ENCODE data around the gene ABHD1.
"Not testable (repeated sequence)": the region's sequence is repeated elsewhere in the genome, so short reads cannot be mapped to it uniquely, and the experiment has no call there.

Gene ABHD1

DNA sequence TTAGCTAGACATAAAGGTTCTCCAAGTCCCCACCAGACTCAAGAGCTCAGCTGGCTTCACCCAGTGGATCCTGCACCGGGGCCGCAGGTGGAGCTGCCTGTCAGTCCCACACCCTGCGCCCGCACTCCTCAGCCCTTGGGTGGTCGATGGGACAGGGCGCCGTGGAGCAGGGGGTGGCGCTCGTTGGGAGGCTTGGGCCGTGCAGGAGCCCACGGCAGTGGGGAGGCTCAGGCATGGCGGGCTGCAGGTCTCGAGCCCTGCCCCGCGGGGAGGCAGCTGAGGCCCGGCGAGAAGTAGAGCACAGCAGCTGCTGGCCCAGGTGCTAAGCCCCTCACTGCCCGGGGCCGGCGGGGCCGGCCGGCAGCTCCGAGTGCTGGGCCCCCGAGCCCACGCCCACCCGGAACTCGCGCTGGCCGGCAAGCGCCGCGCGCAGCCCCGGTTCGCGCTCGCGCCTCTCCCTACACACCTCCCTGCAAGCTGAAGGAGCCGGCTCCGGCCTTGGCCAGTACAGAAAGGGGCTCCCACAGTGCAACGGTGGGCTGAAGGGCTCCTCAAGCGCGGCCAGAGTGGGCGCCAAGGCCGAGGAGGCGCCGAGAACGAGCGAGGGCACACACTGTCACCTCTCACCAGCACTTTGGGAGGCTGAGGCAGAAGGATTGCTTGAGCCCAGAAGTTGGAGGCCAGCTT, 12.1 kb upstream of the ABHD1 start:
- not testable (repeated sequence) for DNase-seq

DNA sequence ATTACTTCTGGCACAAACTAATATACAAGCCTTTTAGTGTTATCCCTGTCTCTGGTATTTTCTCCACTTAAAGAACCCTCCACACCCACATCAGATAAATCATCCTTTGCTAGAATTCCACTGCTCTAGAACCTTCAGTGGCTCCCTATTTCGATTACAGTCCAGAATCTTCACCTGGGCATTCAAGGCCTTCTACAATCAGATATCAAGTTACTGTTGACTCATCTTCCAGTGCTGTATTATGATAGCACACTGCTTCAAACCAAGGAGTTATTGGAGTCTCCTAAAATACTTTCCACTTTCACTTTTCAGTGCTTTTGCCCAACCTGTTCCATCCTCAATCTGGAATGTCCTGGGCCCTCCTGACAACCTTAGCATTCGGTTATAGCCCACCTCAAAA, 8.1 kb upstream of the ABHD1 start:
- DNase-seq, result no peak

DNA sequence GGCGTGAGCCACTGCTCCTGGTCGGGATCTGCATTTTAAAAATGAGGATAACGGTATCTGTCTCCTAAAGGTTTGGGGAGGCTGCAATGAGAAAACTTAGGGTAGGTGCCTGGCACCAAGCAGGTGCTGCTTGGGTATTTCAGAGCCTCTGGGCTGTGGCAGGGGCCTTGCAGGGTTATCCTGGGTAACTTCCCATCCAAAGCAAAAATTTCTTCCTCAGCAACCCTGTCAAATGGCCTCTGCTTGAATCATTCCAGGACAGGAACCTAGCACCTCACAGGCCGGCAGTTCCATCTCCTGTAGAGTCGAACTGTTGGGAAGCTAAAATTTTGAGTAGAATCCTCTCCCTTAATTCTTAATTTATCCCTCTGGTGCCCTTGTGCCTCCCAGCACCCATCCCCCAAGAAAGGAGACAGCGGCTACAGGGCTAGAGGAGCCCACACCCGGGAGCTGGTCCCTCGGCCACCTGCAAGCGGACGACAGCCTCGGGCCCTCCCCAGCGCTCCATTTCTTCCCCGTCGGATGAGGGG, 5.6 kb upstream of the ABHD1 start:
- DNase-seq, result no peak

DNA sequence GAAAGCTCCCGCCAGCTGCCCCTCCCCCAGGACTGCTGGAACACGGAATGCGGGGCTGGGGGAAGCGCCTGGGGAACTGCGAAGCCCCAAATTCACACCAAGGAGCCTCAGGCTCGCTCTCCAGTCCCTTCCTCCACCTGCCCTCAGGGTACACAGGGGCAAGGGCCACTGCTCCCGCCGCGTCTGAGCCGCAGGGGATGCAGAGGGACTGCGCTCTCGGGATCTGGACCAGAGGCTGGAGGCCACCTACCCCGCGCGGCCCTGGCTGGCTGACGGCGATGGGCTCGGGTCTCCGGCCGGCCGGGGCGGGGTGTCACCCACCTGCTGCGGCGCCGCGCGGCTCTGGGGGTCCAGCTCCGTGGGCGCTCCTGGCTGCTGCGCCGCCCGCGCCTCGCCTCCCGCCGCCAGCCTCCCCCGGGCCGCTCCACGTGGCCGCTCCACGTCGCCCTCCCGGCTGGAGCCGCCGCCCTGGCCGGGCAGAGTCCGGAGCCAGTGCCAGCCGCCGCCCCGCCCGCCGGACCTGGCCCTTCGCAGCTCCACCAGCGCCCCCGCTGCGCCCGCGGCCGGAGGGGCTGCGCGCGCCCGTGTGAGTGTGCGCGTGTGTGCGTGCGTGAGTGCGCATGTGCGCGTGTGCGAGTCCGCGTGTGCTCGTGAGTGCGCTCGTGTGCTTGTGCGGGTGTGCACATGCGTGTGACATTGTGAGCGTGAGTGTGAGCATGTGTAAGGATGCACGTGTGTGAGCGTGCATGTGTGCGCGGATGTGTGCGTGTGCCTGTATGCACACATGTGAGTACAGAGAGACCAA, 4.9 kb upstream of the ABHD1 start, which contains the start of gene CGREF1:
Gene CGREF1 (minus strand): TSS at position 604 of the 805 bp plus-strand sequence. CDS start 14,762 bp downstream, outside the sequence.
- no peak for DNase-seq

DNA sequence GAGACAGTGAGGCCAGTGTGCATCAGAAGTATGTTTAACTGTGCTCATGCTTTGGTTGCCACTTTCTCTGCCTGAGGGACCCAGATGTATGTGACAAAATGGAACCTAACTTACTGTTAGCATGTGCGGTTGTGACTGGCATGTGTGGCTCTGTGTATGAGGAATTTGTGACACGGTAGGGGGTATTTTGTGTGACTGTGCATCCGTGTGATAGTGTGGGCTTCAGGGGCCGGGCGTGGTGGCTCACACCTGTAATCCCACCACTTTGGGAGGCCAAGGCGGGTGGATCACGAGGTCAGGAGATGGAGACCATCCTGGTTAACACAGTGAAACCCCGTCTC, 4.3 kb upstream of the ABHD1 start:
- DNase-seq, result not testable (repeated sequence)

DNA sequence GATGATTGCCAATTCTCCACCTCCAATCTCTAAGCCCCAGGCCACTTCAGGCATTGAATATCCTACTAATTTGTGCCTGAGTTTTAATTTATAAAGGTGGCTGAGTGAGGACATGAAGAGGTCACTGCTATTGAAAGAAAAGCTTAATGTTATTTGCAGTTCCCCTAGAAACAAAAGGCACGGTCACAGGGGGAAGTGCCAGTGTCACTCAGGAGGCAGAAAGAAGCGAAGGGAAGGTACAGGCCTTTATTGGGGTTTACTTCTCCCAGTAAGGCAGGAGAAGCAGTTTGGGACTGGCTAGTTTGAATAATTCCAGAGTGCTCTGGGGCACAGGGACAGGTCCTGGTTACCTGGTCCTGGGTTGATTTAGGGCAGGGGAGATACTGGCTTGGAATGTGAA, 1.7 kb upstream of the ABHD1 start:
- no peak for DNase-seq

DNA sequence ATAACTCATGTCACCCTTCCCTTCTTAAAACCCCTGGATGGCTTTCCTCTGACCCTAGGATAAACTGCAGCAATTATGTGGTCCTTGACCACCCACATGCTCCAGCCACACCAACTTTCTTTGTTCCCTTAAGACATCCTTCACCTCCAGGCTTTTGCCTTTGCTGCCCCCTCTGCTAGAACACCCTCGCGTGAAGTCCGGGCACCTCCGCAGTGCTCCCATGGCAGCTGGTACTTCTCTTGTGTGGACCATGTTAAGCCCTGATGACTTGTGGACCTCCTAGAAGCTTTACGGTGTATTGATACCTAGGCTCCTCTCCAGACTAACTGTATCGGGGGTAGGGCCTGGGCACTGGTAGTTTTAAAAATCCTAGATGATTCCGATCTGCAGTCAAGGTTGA, 824 bp upstream of the ABHD1 start:
- DNase-seq, result no peak

DNA sequence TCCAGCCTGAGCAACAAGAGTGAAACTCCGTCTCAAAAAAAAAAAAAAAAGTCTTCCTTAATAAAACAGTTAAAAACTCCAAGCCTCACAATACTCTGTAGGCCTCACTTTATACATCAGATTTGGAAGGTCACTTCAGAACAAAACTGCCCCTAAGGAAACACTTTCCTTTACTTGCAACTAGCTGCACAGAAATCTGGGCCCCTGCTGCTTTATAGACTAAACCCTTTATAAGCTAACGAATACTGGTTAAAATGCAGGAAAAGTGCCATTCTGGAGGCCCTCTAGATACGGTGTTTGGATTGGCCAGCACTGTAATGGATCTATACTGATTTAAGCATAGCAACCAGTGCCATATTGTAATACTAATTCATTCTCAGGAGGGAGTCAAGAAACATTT, 1.5 kb downstream of the ABHD1 start:
- DNase-seq, result no peak

DNA sequence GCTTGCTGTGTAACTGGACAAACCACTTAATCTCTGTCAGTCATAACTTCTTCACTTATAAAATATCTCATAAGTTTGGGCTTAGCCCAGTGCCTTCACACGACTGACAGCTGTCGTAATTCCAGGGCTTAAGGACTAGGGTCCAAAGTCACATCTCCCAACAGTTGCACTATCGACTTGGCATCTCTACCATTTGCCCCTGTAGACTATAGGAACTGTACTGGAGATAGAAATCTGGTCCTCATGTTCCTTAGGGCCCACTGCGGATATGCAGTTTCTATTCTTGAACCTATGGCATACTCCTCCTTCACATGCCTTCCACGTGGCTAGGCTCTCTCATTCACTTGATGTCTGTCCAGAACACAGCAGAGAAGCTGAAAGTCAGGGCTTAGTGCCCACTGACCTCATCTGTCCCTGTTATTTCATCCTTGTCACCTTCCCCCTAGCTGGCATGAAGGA, 2.7 kb downstream of the ABHD1 start:
- DNase-seq, result no peak

DNA sequence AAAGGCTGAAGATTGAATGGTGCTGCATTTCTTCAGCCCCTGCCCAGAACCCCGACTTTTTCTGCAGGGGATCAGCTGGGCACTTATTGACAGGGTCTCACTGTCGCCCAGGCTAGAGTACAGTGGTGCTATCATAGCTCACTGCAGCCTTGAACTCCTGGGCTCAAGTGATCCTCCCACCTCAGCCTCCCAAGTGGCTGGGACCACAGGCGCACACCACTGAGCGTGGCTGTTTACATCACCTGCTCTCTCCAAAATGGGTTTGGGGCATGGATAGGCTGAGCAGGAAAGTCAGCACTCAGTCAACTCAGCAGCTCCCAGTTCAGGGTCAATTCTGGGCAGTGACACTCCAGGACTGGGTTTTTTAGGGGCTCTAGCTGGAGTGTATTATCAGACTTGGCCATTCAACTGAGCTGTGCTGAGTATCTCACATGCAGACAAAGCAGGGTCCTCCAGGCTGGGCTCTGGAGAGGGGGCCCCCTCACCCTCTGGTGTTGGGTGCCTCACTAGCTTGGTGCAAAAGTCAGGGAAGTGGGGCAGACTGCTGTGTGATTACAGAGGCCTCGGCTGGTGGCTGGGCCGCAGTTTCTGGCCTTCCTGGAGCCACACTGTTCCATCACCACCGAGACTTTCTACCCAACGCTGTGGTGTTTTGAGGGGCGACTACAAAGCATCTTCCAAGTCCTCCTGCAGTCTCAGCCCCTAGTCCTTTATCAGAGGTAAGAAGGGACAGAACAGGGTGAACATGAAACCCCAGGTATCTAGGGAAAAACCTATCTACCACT, 4.5 kb downstream of the ABHD1 start:
- no peak for DNase-seq

DNA sequence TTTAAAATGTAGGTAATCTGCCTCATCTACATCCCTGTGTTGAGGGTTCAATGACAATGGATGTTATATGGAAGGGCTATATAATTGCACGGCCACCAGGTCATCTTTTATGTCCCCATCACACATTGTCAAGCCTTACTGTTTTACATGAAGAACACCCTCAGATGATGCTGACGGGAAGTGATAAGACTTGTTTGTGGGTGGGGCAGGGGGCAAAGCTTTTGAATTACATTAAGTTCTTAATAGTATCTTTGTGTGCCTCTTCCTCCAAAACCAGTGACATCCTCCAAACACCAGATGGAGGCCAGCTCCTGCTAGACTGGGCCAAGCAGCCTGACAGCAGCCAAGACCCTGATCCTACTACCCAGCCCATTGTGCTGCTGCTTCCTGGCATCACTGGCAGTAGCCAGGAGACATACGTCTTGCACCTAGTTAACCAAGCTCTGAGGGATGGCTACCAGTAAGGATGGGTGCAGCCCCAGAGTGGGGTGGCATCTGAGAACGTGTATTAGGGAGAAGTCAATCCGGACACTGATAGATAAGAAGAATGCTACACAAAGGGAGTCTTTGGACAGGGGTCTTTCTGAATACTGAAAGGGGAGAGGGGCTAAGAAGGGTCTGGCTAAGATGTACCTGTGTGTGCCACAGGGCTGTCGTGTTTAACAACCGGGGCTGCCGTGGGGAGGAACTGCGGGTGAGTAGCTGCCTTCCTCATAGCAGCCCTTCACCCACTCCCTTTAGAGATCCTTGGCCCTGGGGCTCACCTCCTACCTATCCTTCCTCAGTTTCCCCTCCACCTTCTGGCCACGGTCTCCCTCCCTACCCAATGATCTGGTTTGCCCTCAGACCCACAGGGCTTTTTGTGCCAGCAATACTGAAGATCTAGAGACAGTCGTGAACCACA, 5.3 kb downstream of the ABHD1 start:
- no peak for DNase-seq

DNA sequence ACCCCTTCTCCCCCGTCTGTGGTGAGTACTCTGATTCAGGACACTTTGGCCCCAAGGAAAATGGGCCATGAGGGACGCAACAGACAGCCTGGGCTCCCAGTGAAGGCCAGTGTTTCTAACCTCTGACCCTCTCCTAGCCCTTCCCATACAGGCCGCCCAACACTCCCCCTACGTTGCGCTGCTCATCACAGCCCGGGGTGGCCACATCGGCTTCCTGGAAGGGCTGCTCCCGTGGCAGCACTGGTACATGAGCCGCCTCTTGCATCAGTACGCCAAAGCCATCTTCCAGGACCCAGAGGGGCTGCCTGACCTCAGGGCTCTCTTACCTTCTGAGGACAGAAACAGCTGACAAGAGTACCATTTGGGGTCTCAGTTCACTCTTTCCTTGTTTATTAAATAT, 6.8 kb downstream of the ABHD1 start:
- no peak for DNase-seq

DNA sequence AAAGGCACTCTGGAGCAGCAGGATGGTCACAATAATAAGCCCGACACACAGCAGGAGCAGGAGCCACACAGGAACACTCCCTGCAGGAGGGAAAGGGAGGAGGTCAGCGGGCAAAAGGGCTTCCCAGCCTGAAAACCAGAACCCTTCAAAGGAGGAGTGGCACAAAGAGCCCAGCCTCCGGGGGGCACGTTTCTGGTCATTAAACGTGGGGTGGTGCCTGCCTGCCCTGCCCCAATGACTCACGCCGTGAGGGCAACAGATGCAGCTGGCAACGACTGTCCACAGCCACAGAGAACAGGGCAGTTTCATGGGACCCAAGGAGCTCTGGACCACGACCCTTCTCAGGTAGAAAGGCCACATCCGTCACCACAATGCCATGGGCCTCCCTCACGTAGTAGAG, 7.8 kb downstream of the ABHD1 start:
- DNase-seq, result no peak

DNA sequence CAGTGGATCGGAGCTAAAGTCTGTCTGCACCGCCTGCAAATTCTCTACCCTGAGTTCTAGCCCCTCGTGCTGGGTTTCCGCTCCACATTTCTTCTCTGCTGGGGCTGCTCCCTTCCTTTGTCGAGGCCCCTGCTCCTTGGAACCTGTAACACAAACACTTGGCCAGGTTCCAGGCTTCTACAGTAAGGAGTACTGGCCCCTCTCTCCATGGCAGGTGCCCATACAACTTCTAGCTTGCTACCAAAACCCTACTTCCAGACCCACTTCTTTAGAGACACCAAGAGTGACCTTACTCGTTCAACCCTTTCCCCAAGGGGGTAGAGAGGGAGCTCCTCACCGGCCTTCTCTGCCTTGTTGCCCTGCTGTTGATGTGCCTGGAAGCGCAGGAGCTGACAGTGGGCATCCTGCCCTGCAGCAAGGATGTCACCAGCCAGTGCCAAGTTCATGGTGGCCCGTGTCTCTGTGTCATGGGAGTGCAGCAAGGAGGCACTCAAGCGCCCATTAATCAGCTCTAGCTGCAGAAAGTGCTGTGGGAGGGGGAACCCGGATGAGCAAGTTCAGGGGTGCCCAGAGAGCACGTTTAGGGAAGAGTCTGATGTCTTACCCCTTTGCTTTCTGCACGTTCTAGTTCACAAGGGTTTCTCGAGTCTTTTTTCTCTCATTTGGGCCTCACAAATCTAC, 9.7 kb downstream of the ABHD1 start:
- no peak for DNase-seq

DNA sequence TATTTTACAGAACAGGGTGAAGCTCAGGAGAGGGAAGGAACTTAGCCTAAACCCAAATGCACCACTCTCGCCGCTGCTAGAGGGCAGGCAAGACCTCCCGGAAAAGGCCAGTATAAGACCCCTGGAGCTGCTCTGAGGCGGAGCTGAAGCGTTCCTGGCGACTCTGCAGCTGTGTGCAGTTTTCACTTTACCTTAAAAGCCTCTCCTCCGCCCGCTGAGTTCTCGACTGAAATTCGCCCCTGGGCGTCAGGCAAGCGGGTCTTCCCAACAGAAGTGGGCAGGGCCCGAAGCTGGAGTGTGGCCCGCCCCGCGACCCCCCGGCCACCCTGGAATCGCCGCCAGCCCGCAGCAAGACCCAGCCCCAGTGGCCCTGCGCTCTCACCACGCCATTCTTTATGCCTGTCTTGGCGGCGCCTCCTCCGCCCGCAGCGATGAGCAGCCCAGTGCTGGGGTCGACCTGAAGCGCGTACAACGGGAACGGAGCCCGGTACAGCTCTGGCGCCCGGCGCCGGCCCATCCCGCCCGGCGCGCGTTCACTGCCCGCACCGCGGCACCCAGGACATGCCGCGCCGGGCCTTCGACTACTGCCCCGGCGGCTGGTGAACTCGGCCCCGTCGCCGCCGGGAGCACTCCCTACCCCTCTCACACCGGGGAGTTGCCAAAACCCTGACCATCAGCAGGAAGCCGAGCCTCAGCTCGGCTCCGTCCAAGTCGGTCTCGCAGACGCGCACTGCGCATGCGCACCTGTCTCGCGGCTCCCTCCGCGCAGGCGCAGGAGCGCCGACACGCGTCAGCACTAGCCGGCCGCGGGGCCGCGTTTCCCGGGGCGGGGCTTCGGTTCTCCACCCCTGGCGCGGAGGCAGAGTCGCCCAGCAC, 10.5 kb downstream of the ABHD1 start, which contains the start of gene PREB:
Gene PREB (minus strand): TSS at position 732 of the 876 bp plus-strand sequence. CDS start 215 bp downstream, at position 517.
- DNase-seq, result peak; percentile 95 to 98 (median 98)

DNA sequence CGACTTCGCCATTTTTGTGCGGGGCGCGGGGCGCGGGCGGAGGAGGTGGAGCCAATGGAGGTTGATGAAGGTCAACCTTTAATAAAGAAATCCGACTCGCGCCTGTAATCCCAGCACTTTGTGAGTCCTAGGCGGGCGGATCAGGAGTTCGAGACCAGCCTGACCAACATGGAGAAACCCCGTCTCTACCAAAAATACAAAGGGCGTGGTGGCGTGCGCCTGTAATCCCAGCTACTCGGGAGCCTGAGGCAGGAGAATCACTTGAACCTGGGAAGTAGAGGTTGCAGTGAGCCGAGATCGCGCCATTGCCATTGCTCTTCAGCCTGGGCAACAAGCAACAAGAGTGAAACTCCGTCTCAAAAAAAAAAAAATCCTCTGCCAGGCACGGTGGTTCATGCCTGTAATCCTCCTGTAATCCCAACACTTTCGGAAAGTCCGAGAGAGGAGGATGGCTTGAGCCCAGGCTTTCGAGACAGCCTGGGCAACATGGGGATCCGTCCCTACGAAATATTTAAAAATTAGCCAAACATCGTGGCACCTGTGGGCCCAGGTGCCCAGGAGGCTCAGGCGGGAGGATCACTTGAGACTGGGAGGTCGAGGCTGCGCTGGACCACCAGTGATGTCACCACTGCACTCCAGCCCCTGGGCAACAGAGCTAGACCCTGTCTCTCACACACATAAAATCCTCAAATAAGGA, 11.3 kb downstream of the ABHD1 start:
- no peak for DNase-seq

DNA sequence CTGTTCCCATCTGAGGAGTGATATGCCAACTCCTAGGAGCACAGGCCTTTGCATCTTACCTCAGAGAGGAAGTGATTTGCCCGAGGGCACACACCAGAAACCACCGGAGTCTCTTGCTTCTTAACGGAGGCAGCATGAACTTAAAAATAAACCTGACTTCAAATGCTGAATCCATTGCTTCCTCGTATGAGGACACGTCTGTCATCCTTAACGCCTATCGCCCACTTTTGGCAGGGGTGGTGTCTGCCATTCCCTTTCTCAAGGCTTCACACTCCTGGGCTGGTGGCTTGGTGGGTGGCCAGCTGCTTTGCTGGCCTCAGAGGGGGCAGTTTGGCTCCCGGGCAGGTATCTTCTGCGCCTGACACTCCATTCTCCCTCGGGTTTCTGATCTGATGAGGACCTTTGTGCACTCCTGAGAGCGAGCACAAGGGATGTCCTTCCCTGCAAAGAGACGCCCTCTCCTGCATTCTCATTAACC, 11.9 kb downstream of the ABHD1 start:
- no peak for DNase-seq

DNA sequence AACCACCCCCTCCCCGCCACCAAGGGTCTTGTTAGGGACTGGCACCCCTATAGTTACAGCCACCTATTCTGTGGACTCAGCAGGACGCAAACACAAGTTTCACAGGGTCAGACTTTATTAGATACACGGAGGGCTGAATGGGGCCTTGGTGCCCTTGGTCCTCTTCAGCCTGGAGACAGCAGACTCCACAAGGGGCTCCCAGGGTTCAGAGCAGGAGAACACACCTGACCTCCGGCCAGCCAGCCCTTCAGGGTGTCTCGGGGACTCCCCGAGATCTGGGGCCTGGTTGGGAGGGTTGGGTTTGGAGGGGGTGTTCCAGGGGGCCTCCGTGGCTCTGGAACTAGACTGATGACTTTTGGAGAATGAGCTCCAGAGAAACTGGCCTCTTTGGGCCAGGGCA, 13.1 kb downstream of the ABHD1 start:
- DNase-seq, result no peak

DNA sequence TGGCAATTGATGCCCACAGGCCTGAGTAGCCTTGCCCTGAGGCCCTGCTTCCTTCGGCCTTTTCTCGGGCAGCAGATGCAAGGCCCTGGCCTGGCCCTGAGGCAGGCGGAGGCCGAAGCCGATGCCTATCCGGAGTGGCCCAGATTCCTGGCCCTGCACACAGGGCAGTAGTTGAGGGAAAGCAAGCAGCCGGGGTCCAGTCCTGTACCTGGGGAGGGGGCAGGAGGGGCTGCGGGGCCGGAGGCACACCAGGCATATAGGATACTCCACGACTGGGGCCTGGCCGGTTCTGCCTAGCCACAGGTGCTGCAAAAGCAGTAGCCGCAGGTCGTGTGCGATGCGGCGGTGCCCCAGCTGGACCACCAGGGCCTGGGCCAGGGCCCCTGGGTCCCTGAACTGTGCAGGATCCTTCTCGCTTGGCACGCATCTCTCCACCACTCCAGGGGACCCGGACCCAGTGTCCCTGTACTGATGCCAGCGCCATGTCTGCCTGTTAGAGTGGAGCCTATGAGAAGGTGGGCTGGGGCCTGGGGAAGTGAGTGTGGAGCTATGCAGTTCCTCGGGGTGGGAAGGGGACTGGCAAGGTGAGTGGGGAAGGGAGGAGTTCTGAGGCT, 13.8 kb downstream of the ABHD1 start:
- DNase-seq, result no peak

All from activated CD4-positive, CD25-positive, alpha-beta regulatory T cell (primary cell).